Pulmonary artery endothelial cell (primary cell): ENCODE measurements around the gene PTGS1. TPM values are rescaled to one million over a fixed set of nuclear protein-coding genes. Genes with fewer than 3 reads are reported as not detected.
"Not testable (repeated sequence)": the region's sequence is repeated elsewhere in the genome, so short reads cannot be mapped to it uniquely, and the experiment has no call there.

Experiments
- DNase-seq: peaks from one replicate; pipeline ENCODE4 v3.0.0-alpha.2; 2011; ENCODE audit warnings: low read depth, low spot score
- total RNA-seq: library from RNA; depleted of rRNA; stranded (reverse); fragments of >200 nt; gene quantifications from 2 replicates; pipeline ENCODE4 v1.2.3, GENCODE V29; 2014

Gene PTGS1
- total RNA-seq, 1 donor from 2014 or later: 14.4 TPM

- no peak for DNase-seq
Measured at GRCh38 chr9:122397749-122398148, 26.9 kb downstream of the PTGS1 start.

- DNase-seq: no peak
Measured at GRCh38 chr9:122398371-122398924, 27.6 kb downstream of the PTGS1 start.

GRCh38 chr9:122401896-122402295 is 31.1 kb downstream of the PTGS1 start:
- DNase-seq: no peak

- peak; percentile 94 for DNase-seq
Measured at GRCh38 chr9:122402403-122402871, 31.6 kb downstream of the PTGS1 start.

GRCh38 chr9:122402874-122403273 is 32.0 kb downstream of the PTGS1 start:
- no peak for DNase-seq

- DNase-seq: no peak
Measured at GRCh38 chr9:122403381-122404000, 32.7 kb downstream of the PTGS1 start.

GRCh38 chr9:122405304-122406069 is 34.7 kb downstream of the PTGS1 start:
- not testable (repeated sequence) for DNase-seq

GRCh38 chr9:122406070-122406890 is 35.5 kb downstream of the PTGS1 start:
- DNase-seq: no peak

GRCh38 chr9:122414108-122414507 is 43.3 kb downstream of the PTGS1 start:
- DNase-seq: not testable (repeated sequence)

- DNase-seq: no peak
Measured at GRCh38 chr9:122418016-122418415, 47.2 kb downstream of the PTGS1 start.

GRCh38 chr9:122420315-122420714 is 49.5 kb downstream of the PTGS1 start:
- DNase-seq: no peak

GRCh38 chr9:122425087-122425486 is 54.3 kb downstream of the PTGS1 start:
- no peak for DNase-seq

GRCh38 chr9:122426723-122427122 is 55.9 kb downstream of the PTGS1 start:
- no peak for DNase-seq

- no peak for DNase-seq
Measured at GRCh38 chr9:122442568-122442967, 71.7 kb downstream of the PTGS1 start.

GRCh38 chr9:122444041-122444733 is 73.4 kb downstream of the PTGS1 start:
- DNase-seq: no peak

Other genes starting within 250 kb of the PTGS1 start
- 49.2 and 63.4 TPM in 2 replicates for gene NDUFA8, start 211.2 kb upstream of the PTGS1 start, total RNA-seq
- gene MORN5, start 211.1 kb upstream of the PTGS1 start, total RNA-seq: not detected in 2 replicates
- 0.13 and 0.14 TPM in 2 replicates for gene LHX6, start 142.1 kb upstream of the PTGS1 start, total RNA-seq
- 6.9 and 11.3 TPM in 2 replicates for gene RBM18, start 106.2 kb upstream of the PTGS1 start, total RNA-seq
- gene MRRF, start 106.1 kb upstream of the PTGS1 start, total RNA-seq: 41.3 and 42.6 TPM in 2 replicates
- not detected in 2 replicates for gene OR1J1, start 106.9 kb downstream of the PTGS1 start, total RNA-seq
- gene OR1J2, start 139.8 kb downstream of the PTGS1 start, total RNA-seq: not detected in 2 replicates
- not detected in 2 replicates for gene OR1J4, start 148.1 kb downstream of the PTGS1 start, total RNA-seq
- gene OR1N1, start 156.3 kb downstream of the PTGS1 start, total RNA-seq: not detected in 2 replicates
- gene OR1N2, start 182.1 kb downstream of the PTGS1 start, total RNA-seq: not detected in 2 replicates
- 0.11 and 0.13 TPM in 2 replicates for gene OR1L8, start 212.4 kb downstream of the PTGS1 start, total RNA-seq
- gene OR1Q1, start 243.7 kb downstream of the PTGS1 start, total RNA-seq: not detected in 2 replicates